H1 (cell line): ENCODE results near the gene SHISA7. TPM values are rescaled to one million over a fixed set of nuclear protein-coding genes. Genes with fewer than 3 reads are reported as not detected.

ENCODE experiments used
- CTCF ChIA-PET: fragments of 300-600 bp; sonication (Branson Sonifier 250); formaldehyde crosslinking; loops from one replicate; lab custom pipeline; 2021; ENCODE audit not compliant: partially characterized antibody; lab: Charles Lee
- POLR2A ChIA-PET: fragments of 300-600 bp; sonication (Branson Sonifier 250); formaldehyde crosslinking; loops from one replicate; lab custom pipeline; 2021; ENCODE audit warnings: inconsistent platforms; ENCODE audit not compliant: partially characterized antibody; lab: Charles Lee
- DNase-seq, 2 experiments: peaks; one replicate each; pipeline versions ENCODE4 v3.0.0 to v3.0.0-alpha.2; 2010 to 2022; ENCODE audit warnings: low spot score in 2 of 2, low read depth in 1 of 2, mixed read lengths in 1 of 2
- FAIRE-seq: peaks from 2 replicates; lab custom pipeline; 2011; peaks lifted over from hg19 to GRCh38; lab: Jason Lieb, UNC
- H2AFZ ChIP-seq: 2 replicates; pipeline ENCODE4 v1.8.1; 2012; ENCODE audit warnings: low read length, inconsistent platforms
- H2AK5ac ChIP-seq: 2 replicates; pipeline ENCODE4 v1.6.1; 2013; ENCODE audit warnings: low read depth, low read length
- H2BK120ac ChIP-seq: replicated peaks from 2 replicates; pipeline ENCODE3; 2013; ENCODE audit warnings: low read depth, low read length, inconsistent platforms
- H2BK12ac ChIP-seq: 2 replicates; pipeline ENCODE4 v1.6.1; 2013; ENCODE audit warnings: low read depth, low read length
- H2BK15ac ChIP-seq: 2 replicates; pipeline ENCODE4 v1.6.1; 2013; ENCODE audit warnings: low read length
- H2BK20ac ChIP-seq: 2 replicates; pipeline ENCODE4 v1.6.1; 2013; ENCODE audit warnings: low read length
- H2BK5ac ChIP-seq: 2 replicates; pipeline ENCODE4 v1.6.1; 2013; ENCODE audit warnings: low read depth, low read length
- H3K14ac ChIP-seq: 2 replicates; pipeline ENCODE4 v1.6.1; 2013; ENCODE audit warnings: inconsistent platforms; ENCODE audit not compliant: insufficient read length
- H3K18ac ChIP-seq: 2 replicates; pipeline ENCODE4 v1.6.1; 2013; ENCODE audit warnings: low read length; ENCODE audit errors: extremely low read depth
- H3K23ac ChIP-seq: 2 replicates; pipeline ENCODE4 v1.6.1; 2013; ENCODE audit warnings: inconsistent platforms; ENCODE audit not compliant: insufficient read length
- H3K23me2 ChIP-seq: 2 replicates; pipeline ENCODE4 v1.6.1; 2013; ENCODE audit warnings: low read depth, low read length
- H3K27ac ChIP-seq: 2 replicates; pipeline ENCODE4 v1.6.1; 2011; ENCODE audit warnings: low read depth, low read length, inconsistent platforms
- H3K27me3 ChIP-seq, 4 experiments: replicated peaks in 1 of 4; 1 replicate in 1 of 4; 2 replicates in 3 of 4; pipeline versions ENCODE4 v1.6.1 to v1.8.1; 2011 to 2013; ENCODE audit warnings: low read length in 3 of 4, mild to moderate bottlenecking in 3 of 4, inconsistent platforms in 2 of 4, mixed read lengths in 2 of 4, moderate library complexity in 1 of 4; ENCODE audit not compliant: control insufficient read depth in 3 of 4, insufficient read depth in 3 of 4; ENCODE audit errors: extremely low read depth in 1 of 4
- H3K36me3 ChIP-seq, 4 experiments: 2 replicates each; pipeline versions ENCODE4 v1.6.1 to v1.8.1; 2011 to 2013; ENCODE audit warnings: mild to moderate bottlenecking in 4 of 4, low read length in 3 of 4, moderate library complexity in 2 of 4, control low read depth in 1 of 4, inconsistent platforms in 1 of 4; ENCODE audit not compliant: insufficient read depth in 4 of 4, control insufficient read depth in 2 of 4
- H3K4ac ChIP-seq: replicated peaks from 2 replicates; pipeline ENCODE3; 2013; ENCODE audit warnings: low read length, low read depth, mixed read lengths, inconsistent platforms; ENCODE audit not compliant: insufficient read length
- H3K4me1 ChIP-seq, 4 experiments: replicated peaks in 1 of 4; 1 replicate in 1 of 4; 2 replicates in 3 of 4; pipeline versions ENCODE4 v1.6.1 to v1.8.1; 2011 to 2013; ENCODE audit warnings: low read length in 3 of 4, inconsistent platforms in 2 of 4, mixed read lengths in 1 of 4; ENCODE audit not compliant: insufficient read depth in 4 of 4, control insufficient read depth in 3 of 4
- H3K4me2 ChIP-seq, 2 experiments: 2 replicates each; pipeline versions ENCODE4 v1.6.1 to v1.8.1; 2011 to 2013; ENCODE audit warnings: low read depth in 2 of 2, low read length in 2 of 2, control low read depth in 1 of 2, inconsistent platforms in 1 of 2, mild to moderate bottlenecking in 1 of 2; ENCODE audit not compliant: insufficient read depth in 1 of 2
- H3K4me3 ChIP-seq, 4 experiments: fragments of 200-600, 300-600 bp in 1 of 4; sonication (generic), shearing (Covaris generic), sonication (Bioruptor Twin) in 1 of 4; 2 replicates each; pipeline versions ENCODE4 v1.5.1 to v1.8.1; 2011 to 2016; ENCODE audit warnings: low read length in 4 of 4, low read depth in 3 of 4, control low read depth in 2 of 4, inconsistent platforms in 2 of 4, mild to moderate bottlenecking in 2 of 4, mixed read lengths in 1 of 4, moderate library complexity in 1 of 4; ENCODE audit not compliant: insufficient read depth in 2 of 4; ENCODE audit errors: extremely low read depth in 1 of 4
- H3K56ac ChIP-seq: replicated peaks from 2 replicates; pipeline ENCODE3; 2013; ENCODE audit warnings: low read depth, mild to moderate bottlenecking, mixed read lengths, low read length, inconsistent platforms; ENCODE audit not compliant: insufficient read length
- H3K79me1 ChIP-seq: 2 replicates; pipeline ENCODE4 v1.6.1; 2013; ENCODE audit warnings: low read depth, low read length, control low read depth
- H3K79me2 ChIP-seq, 2 experiments: 2 replicates each; pipeline versions ENCODE4 v1.6.1 to v1.8.1; 2012 to 2013; ENCODE audit warnings: low read length in 2 of 2, mild to moderate bottlenecking in 2 of 2, inconsistent platforms in 1 of 2; ENCODE audit not compliant: insufficient read depth in 2 of 2, control insufficient read depth in 1 of 2
- H3K9ac ChIP-seq, 4 experiments: replicated peaks in 1 of 4; 1 replicate in 1 of 4; 2 replicates in 3 of 4; pipeline versions ENCODE4 v1.6.1 to v1.8.1; 2011 to 2013; ENCODE audit warnings: low read depth in 3 of 4, low read length in 3 of 4, control low read depth in 2 of 4, mild to moderate bottlenecking in 2 of 4, moderate library complexity in 2 of 4, inconsistent platforms in 1 of 4; ENCODE audit errors: extremely low read depth in 1 of 4
- H3K9me3 ChIP-seq, 2 experiments: 2 replicates each; pipeline versions ENCODE4 v1.6.1 to v1.8.1; 2012 to 2013; ENCODE audit warnings: mild to moderate bottlenecking in 2 of 2, moderate library complexity in 2 of 2, control low read depth in 1 of 2, inconsistent platforms in 1 of 2, low read depth in 1 of 2, low read length in 1 of 2, mixed read lengths in 1 of 2; ENCODE audit not compliant: insufficient read depth in 2 of 2
- H4K20me1 ChIP-seq, 2 experiments: replicated peaks in 1 of 2; 2 replicates each; pipeline versions ENCODE3 to v1.8.1; 2011 to 2013; ENCODE audit warnings: inconsistent platforms in 2 of 2, low read length in 2 of 2, mild to moderate bottlenecking in 1 of 2; ENCODE audit not compliant: insufficient read depth in 2 of 2, control insufficient read depth in 1 of 2
- H4K5ac ChIP-seq: 2 replicates; pipeline ENCODE4 v1.6.1; 2013; ENCODE audit warnings: low read length, low read depth, mixed read lengths, inconsistent platforms; ENCODE audit not compliant: insufficient read length
- H4K8ac ChIP-seq: 2 replicates; pipeline ENCODE4 v1.8.0; 2013; ENCODE audit warnings: mild to moderate bottlenecking, moderate library complexity, low read length, inconsistent platforms; ENCODE audit not compliant: insufficient read depth; ENCODE audit errors: extremely low read depth
- H4K91ac ChIP-seq: replicated peaks from 2 replicates; pipeline ENCODE3; 2013; ENCODE audit warnings: low read length, mixed read lengths, inconsistent platforms; ENCODE audit not compliant: insufficient read length
- CBX8 ChIP-seq: fragments of 300-800, 300-1000 bp; sonication (generic); IDR thresholded peaks from 2 replicates; pipeline ENCODE4 v1.7.1; 2016; ENCODE audit warnings: low read depth, low read length, borderline replicate concordance
- NANOG ChIP-seq: IDR thresholded peaks from 2 replicates; pipeline ENCODE4 v1.6.1; 2011; ENCODE audit warnings: low read length, low read depth, mild to moderate bottlenecking, inconsistent platforms; ENCODE audit not compliant: insufficient read depth, poor library complexity, severe bottlenecking
- POLR2AphosphoS5 ChIP-seq: IDR thresholded peaks from 2 replicates; pipeline ENCODE4 v1.6.1; 2011; ENCODE audit warnings: low read depth, low read length
- RBBP5 ChIP-seq: IDR thresholded peaks from 2 replicates; pipeline ENCODE4 v1.7.1; 2012; ENCODE audit warnings: low read depth, mild to moderate bottlenecking, inconsistent platforms, low read length, moderate library complexity, borderline replicate concordance
- WGBS, 2 experiments: shearing (Covaris generic) in 1 of 2; methylation state at CpG; one replicate each; pipeline versions ENCODE4 v1.1.6 to v1.1.7; 2013 to 2015; ENCODE audit warnings: low lambda C conversion rate in 2 of 2, mixed read lengths in 2 of 2, inconsistent platforms in 1 of 2, low coverage in 1 of 2, missing lambda C conversion rate in 1 of 2; ENCODE audit not compliant: insufficient replicate concordance in 2 of 2, insufficient coverage in 1 of 2, insufficient read length in 1 of 2; ENCODE audit errors: extremely low coverage in 1 of 2, missing lambda C conversion rate in 1 of 2; 5-methylcytosine and 5-hydroxymethylcytosine counted together
- polyA plus RNA-seq, 7 experiments: library from polyadenylated mRNA; depleted of rRNA in 3 of 7; stranded (reverse) in 5 of 7; unstranded in 2 of 7; fragments of >200 nt in 5 of 7; fragments of 200-250 nt in 2 of 7; gene quantifications; 1 replicate in 5 of 7; 2 replicates in 1 of 7; 4 replicates in 1 of 7; pipeline versions ENCODE4 v1.2.1 to v1.2.3, GENCODE V29; 2011 to 2013; ENCODE audit warnings: missing spikeins in 2 of 7, mixed read lengths in 2 of 7
- total RNA-seq: library from RNA; stranded (reverse); fragmentation: NEBNext Ultra II Directional; extraction: Animal tissue kit (Norgen Biotek cat#: 25700); gene quantifications from 2 replicates; pipeline ENCODE4 v1.2.1, GENCODE V29; 2021
- TF ChIP-seq, protein P1 (sequence below): IDR thresholded peaks from 2 replicates; pipeline ENCODE4 v1.6.1; 2012; ENCODE audit warnings: inconsistent platforms

The SHISA7 gene
- total and polyA plus RNA-seq, 2 of the 8 experiments (the other 6 are each of a cell fraction or from before 2014, with no cell fraction given) = 0.76 to 1.0 TPM

DNA sequence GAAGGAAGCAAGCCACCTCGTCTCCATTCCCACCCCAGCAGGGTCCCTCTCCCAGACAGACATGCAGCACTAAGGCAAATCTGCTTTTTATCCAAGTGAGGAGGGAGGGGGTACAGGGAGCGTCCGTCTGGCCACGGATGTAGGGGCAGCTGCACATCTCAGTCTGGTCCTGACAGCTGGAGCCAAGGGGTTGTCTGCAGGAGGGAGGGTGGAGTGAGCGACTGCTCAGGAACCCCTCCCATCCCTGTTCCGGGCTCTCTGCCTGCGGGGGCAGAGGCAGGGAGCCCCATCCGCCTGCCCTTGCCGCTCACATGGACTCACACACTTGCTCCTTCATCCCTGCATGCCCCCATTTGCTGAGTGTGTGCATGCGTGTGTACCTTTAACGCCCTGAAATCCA is 63.9 kb downstream of the SHISA7 start:
- H4K20me1 ChIP-seq = peaks cover 0 to 12% of the 10 kb centered on the region in 2 experiments
- H3K4me3 ChIP-seq = no peak overlapping the region
- peaks cover 26% of the 10 kb centered on the region for H3K23me2 ChIP-seq
- peak overlapping the region; percentile 96 for H2BK15ac ChIP-seq
- no peak overlapping the region for H4K8ac ChIP-seq
- DNase-seq = no peak
- H3K18ac ChIP-seq = no peak overlapping the region
- H2AK5ac ChIP-seq = no peak overlapping the region
- no peaks in the 10 kb centered on the region for H3K36me3 ChIP-seq
- H3K79me2 ChIP-seq = no peaks in the 10 kb centered on the region
- H3K4me1 ChIP-seq = peaks cover 5 to 42% (median 27%) of the 10 kb centered on the region in 4 experiments
- no peak overlapping the region for H3K14ac ChIP-seq
- H4K91ac ChIP-seq = peak overlapping the region; percentile 65
- no peak overlapping the region for H2BK120ac ChIP-seq
- no peak overlapping the region for H3K27ac ChIP-seq
- H3K4ac ChIP-seq = peak overlapping the region; percentile 53
- POLR2A ChIA-PET = interaction anchor here (0.6 to 5.6 kb wide), 9 partner anchors 10 to 45 kb away, joined by 3 to 57 read pairs (median 4); partner anchors contain the start of genes KMT5C and UBE2S
- 66% methylated on average over 11 of the region's 11 CpGs; no CpG with 5 or more reads in 1 of the 2 experiments for WGBS, 2 experiments
- TF ChIP-seq, protein P1, sequence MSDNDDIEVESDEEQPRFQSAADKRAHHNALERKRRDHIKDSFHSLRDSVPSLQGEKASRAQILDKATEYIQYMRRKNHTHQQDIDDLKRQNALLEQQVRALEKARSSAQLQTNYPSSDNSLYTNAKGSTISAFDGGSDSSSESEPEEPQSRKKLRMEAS = no peak
- TF ChIP-seq RBBP5 (no peak), CBX8 (no peak), NANOG (no peak), POLR2AphosphoS5 (no peak)
- TF ChIP-seq, all 59 proteins: peak for 0
- Histone ChIP-seq H3K56ac (no peak overlapping the region), H3K9me3 (no peaks in the 10 kb centered on the region), H4K5ac (no peak overlapping the region), H2AFZ (no peak overlapping the region), H2BK20ac (no peak overlapping the region), H3K23ac (no peak overlapping the region), H2BK12ac (0 out of 2 replicates have a peak overlapping the region, but pooled peaks have one; percentile 19), H3K4me2 (no peak overlapping the region; a peak in 1 of 4 replicates), H3K9ac (no peak overlapping the region), H3K27me3 (peaks cover 0 to 18% (median 15%) of the 10 kb centered on the region in 4 experiments; a peak in 4 of 7 replicates), H2BK5ac (no peak overlapping the region), H3K79me1 (peaks cover 5% of the 10 kb centered on the region; the same call in 1 of the 2 replicates)
- FAIRE-seq = no peak
- CTCF ChIA-PET = interaction anchor here (1.1 to 1.6 kb wide), 3 partner anchors 10 to 78 kb away, joined by 3 read pairs; no protein-coding TSS in a partner anchor
